ENCODE results near the gene PSME4.

GRCh38 chr2:53863538-53864227, 107.1 kb downstream of the PSME4 start:
- TF ChIP-seq CTCF (conservative IDR thresholded peaks at IDR 0.05; ENCODE audit: low read depth in 2 of 2) (no peak), EZH2 (IDR thresholded peaks at IDR 0.05; ENCODE audit: low read depth, unreplicated experiment) (no peak)

Data from GM23338 (cell line).